ENCODE data around the gene EPHA2. TPM values are rescaled to one million over a fixed set of nuclear protein-coding genes. Genes with fewer than 3 reads are reported as not detected.

The EPHA2 gene
- total RNA-seq, 1 experiment from 2014 or later: 91.6 TPM

GRCh38 chr1:16092097-16092922, 63.6 kb downstream of the EPHA2 start:
- no peak overlapping the region for H3K4me3 ChIP-seq (ENCODE audit: low read depth, low read length, poor library complexity, severe bottlenecking)
- no peak for TF ChIP-seq EZH2 (IDR thresholded peaks at IDR 0.05; ENCODE audit: borderline replicate concordance, low read depth, low read length, poor library complexity, severe bottlenecking)
- TF ChIP-seq, protein P1, sequence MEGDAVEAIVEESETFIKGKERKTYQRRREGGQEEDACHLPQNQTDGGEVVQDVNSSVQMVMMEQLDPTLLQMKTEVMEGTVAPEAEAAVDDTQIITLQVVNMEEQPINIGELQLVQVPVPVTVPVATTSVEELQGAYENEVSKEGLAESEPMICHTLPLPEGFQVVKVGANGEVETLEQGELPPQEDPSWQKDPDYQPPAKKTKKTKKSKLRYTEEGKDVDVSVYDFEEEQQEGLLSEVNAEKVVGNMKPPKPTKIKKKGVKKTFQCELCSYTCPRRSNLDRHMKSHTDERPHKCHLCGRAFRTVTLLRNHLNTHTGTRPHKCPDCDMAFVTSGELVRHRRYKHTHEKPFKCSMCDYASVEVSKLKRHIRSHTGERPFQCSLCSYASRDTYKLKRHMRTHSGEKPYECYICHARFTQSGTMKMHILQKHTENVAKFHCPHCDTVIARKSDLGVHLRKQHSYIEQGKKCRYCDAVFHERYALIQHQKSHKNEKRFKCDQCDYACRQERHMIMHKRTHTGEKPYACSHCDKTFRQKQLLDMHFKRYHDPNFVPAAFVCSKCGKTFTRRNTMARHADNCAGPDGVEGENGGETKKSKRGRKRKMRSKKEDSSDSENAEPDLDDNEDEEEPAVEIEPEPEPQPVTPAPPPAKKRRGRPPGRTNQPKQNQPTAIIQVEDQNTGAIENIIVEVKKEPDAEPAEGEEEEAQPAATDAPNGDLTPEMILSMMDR (conservative IDR thresholded peaks at IDR 0.05; ENCODE audit: low read depth, low read length): no peak
- intact Hi-C loops (cut with micrococcal nuclease; ENCODE audit: unreplicated experiment): no loop called here
- no peaks in the 10 kb centered on the region for H3K27me3 ChIP-seq (replicated peaks; ENCODE audit: insufficient read depth, low read depth, low read length, poor library complexity)
- peaks cover 9% of the 10 kb centered on the region for H3K4me1 ChIP-seq (ENCODE audit: insufficient read depth, low read length, poor library complexity, severe bottlenecking)
- no peaks in the 10 kb centered on the region for H3K36me3 ChIP-seq (ENCODE audit: insufficient read depth, low read length, poor library complexity, severe bottlenecking)
- DNase-seq (ENCODE audit: low spot score): no peak
- no TSS peak for BruUV-seq (replicated peaks)
- POLR2A ChIA-PET (ENCODE audit: low non-redundant PET): no interaction called here
- H3K9me3 ChIP-seq (ENCODE audit: low read depth, low read length, poor library complexity, severe bottlenecking): no peaks in the 10 kb centered on the region
- no peak overlapping the region for H3K27ac ChIP-seq (ENCODE audit: low read depth, low read length, poor library complexity, severe bottlenecking)
- CTCF ChIA-PET: no interaction called here

DNA sequence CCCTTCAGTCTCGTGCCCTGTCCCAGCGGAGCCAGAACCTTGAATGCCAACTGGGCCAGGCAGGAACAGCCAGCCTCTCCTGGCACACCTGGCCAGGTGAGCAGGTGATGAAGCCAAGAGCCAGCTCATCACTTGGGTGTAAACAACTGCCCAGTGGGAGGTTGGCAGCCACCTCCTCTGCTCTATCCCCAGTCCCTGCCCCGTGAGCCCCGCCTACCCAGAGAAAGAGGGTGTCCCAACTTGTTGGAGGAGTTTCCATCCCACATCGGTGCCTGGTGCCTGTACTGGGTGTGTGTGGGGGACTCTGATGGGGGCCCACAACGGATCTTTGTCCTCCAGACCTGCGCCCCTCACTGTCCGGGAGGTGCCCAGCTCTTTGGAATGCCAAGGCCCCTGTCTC, 64.6 kb downstream of the EPHA2 start:
- no peak overlapping the region for H3K27ac ChIP-seq (ENCODE audit: low read depth, low read length, poor library complexity, severe bottlenecking)
- no peak overlapping the region for H3K4me3 ChIP-seq (ENCODE audit: low read depth, low read length, poor library complexity, severe bottlenecking)
- POLR2A ChIA-PET (ENCODE audit: low non-redundant PET): no interaction called here
- no peaks in the 10 kb centered on the region for H3K27me3 ChIP-seq (replicated peaks; ENCODE audit: insufficient read depth, low read depth, low read length, poor library complexity)
- no peaks in the 10 kb centered on the region for H3K9me3 ChIP-seq (ENCODE audit: low read depth, low read length, poor library complexity, severe bottlenecking)
- no TSS peak for BruUV-seq (replicated peaks)
- DNase-seq (ENCODE audit: low spot score): no peak
- H3K36me3 ChIP-seq (ENCODE audit: insufficient read depth, low read length, poor library complexity, severe bottlenecking): no peaks in the 10 kb centered on the region
- peaks cover 9% of the 10 kb centered on the region for H3K4me1 ChIP-seq (ENCODE audit: insufficient read depth, low read length, poor library complexity, severe bottlenecking)
- no peak for TF ChIP-seq EZH2 (IDR thresholded peaks at IDR 0.05; ENCODE audit: borderline replicate concordance, low read depth, low read length, poor library complexity, severe bottlenecking)
- CTCF ChIA-PET: no interaction called here
- intact Hi-C loops (cut with micrococcal nuclease; ENCODE audit: unreplicated experiment): no loop called here

- no peak for DNase-seq (ENCODE audit: low spot score)
- Histone ChIP-seq H3K4me1 (ENCODE audit: insufficient read depth, low read length, poor library complexity, severe bottlenecking) (peaks cover 9% of the 10 kb centered on the region), H3K36me3 (ENCODE audit: insufficient read depth, low read length, poor library complexity, severe bottlenecking) (no peaks in the 10 kb centered on the region), H3K27ac (ENCODE audit: low read depth, low read length, poor library complexity, severe bottlenecking) (no peak overlapping the region), H3K4me3 (ENCODE audit: low read depth, low read length, poor library complexity, severe bottlenecking) (no peak overlapping the region), H3K27me3 (replicated peaks; ENCODE audit: insufficient read depth, low read depth, low read length, poor library complexity) (no peaks in the 10 kb centered on the region), H3K9me3 (ENCODE audit: low read depth, low read length, poor library complexity, severe bottlenecking) (no peaks in the 10 kb centered on the region)
- CTCF ChIA-PET: no interaction called here
- TF ChIP-seq, protein P1 (conservative IDR thresholded peaks at IDR 0.05; ENCODE audit: low read depth, low read length): no peak
- no peak for TF ChIP-seq EZH2 (IDR thresholded peaks at IDR 0.05; ENCODE audit: borderline replicate concordance, low read depth, low read length, poor library complexity, severe bottlenecking)
- POLR2A ChIA-PET (ENCODE audit: low non-redundant PET): no interaction called here
- intact Hi-C loops (cut with micrococcal nuclease; ENCODE audit: unreplicated experiment): no loop called here
- BruUV-seq (replicated peaks): no TSS peak
These were observed 65.6 kb downstream of the EPHA2 start for GRCh38 chr1:16090076-16090826.
